HEK293 (cell line): ENCODE data around the gene PBX3.

Experiments used
- ZNF121 ChIP-seq: fragments of 450-650 bp; formaldehyde crosslinking; IDR thresholded peaks from 2 replicates; pipeline ENCODE4 v1.5.1; 2016; ENCODE audit warnings: missing biosample characterization, missing genetic modification characterization
- ZNF239 ChIP-seq: fragments of 450-650 bp; formaldehyde crosslinking; IDR thresholded peaks from 2 replicates; pipeline ENCODE4 v1.5.1; 2016; ENCODE audit warnings: missing biosample characterization, missing genetic modification characterization
- TF ChIP-seq, protein P1 (sequence below): fragments of 450-650 bp; formaldehyde crosslinking; IDR thresholded peaks from 2 replicates; pipeline ENCODE4 v1.5.1; 2016; ENCODE audit warnings: missing biosample characterization, missing genetic modification characterization

- TF ChIP-seq, protein P1, sequence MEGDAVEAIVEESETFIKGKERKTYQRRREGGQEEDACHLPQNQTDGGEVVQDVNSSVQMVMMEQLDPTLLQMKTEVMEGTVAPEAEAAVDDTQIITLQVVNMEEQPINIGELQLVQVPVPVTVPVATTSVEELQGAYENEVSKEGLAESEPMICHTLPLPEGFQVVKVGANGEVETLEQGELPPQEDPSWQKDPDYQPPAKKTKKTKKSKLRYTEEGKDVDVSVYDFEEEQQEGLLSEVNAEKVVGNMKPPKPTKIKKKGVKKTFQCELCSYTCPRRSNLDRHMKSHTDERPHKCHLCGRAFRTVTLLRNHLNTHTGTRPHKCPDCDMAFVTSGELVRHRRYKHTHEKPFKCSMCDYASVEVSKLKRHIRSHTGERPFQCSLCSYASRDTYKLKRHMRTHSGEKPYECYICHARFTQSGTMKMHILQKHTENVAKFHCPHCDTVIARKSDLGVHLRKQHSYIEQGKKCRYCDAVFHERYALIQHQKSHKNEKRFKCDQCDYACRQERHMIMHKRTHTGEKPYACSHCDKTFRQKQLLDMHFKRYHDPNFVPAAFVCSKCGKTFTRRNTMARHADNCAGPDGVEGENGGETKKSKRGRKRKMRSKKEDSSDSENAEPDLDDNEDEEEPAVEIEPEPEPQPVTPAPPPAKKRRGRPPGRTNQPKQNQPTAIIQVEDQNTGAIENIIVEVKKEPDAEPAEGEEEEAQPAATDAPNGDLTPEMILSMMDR (tag by site-specific recombination): no peak
- no peak for TF ChIP-seq ZNF239
- no peak for TF ChIP-seq ZNF121 (tag by site-specific recombination)
These were observed 254.5 kb downstream of the PBX3 start for GRCh38 chr9:126001581-126002225.
